Ovary (tissue), 9 donors: Measurements from ENCODE around the gene FRYL. TPM values are rescaled to one million over a fixed set of nuclear protein-coding genes. Genes with fewer than 3 reads are reported as not detected.

Experiments
- DNase-seq, 5 donors: peaks; one replicate each; pipeline ENCODE4 v3.0.0-alpha.2; 2019 to 2020
- H3K27ac ChIP-seq, 2 donors: fragments of 200-600 bp; one replicate each; pipeline versions ENCODE4 v1.5.1 to v1.8.0; 2019 to 2022
- H3K27me3 ChIP-seq: fragments of 200-600 bp; one replicate; pipeline ENCODE4 v1.8.0; 2022
- H3K36me3 ChIP-seq: fragments of 200-600 bp; sonication (generic); one replicate; pipeline ENCODE4 v1.5.1; 2019
- H3K4me1 ChIP-seq: one replicate; pipeline ENCODE4 v1.8.1; 2013; ENCODE audit warnings: mild to moderate bottlenecking, moderate library complexity; ENCODE audit not compliant: insufficient read depth
- H3K4me3 ChIP-seq: fragments of 200-600 bp; sonication (generic); one replicate; pipeline ENCODE4 v1.5.1; 2017
- H3K9me3 ChIP-seq, 2 donors: fragments of 200-600 bp in 1 of 2; sonication (generic) in 1 of 2; one replicate each; pipeline versions ENCODE4 v1.5.1 to v1.8.1; 2013 to 2019; ENCODE audit warnings: mild to moderate bottlenecking in 1 of 2, moderate library complexity in 1 of 2
- CTCF ChIP-seq, 3 donors: fragments of 450-650 bp in 2 of 3; fragments of 200-600 bp in 1 of 3; IDR thresholded peaks; one replicate each; pipeline versions ENCODE4 v1.5.1 to v1.8.0; 2016 to 2022; ENCODE audit warnings: antibody characterized with exemption in 3 of 3, mild to moderate bottlenecking in 1 of 3
- EP300 ChIP-seq: sonication (generic); formaldehyde crosslinking; IDR thresholded peaks from one replicate; pipeline ENCODE4 v1.6.1; 2017; ENCODE audit warnings: antibody characterized with exemption
- POLR2A ChIP-seq: fragments of 450-650 bp; IDR thresholded peaks from one replicate; pipeline ENCODE4 v1.6.1; 2017; ENCODE audit warnings: antibody characterized with exemption, mild to moderate bottlenecking, moderate library complexity
- WGBS, 3 donors: extraction: QIAGEN DNeasy Blood & Tissue Kit in 1 of 3; methylation state at CpG; one replicate each; pipeline versions ENCODE4 v1.1.5 to v1.1.7; 2013 to 2017; 5-methylcytosine and 5-hydroxymethylcytosine counted together
- intact Hi-C, 4 donors: fragments of 100-400 bp; cut with DNase I; formaldehyde crosslinking; loops; one replicate each; pipeline versions ENCODE4 v1.11.0 to v1.15.1; 2022 to 2023
- polyA plus RNA-seq, 2 donors: library from polyadenylated mRNA; stranded (reverse); fragments of 200-250 nt in 1 of 2; fragments of 350-450 nt in 1 of 2; fragmentation: Illumina TruSeq in 1 of 2; extraction: RNeasy Lipid Tissue Mini Kit (QIAGEN cat#74804) in 1 of 2; gene quantifications; one replicate each; pipeline ENCODE4 v1.2.3, GENCODE V29; 2013 to 2014
- total RNA-seq, 7 donors: library from RNA; depleted of rRNA in 2 of 7; stranded (reverse); fragments of >200 nt in 2 of 7; fragmentation: NEBNext Ultra II Directional in 3 of 7; extraction: Animal tissue kit (Norgen Biotek cat#: 25700) in 3 of 7; gene quantifications; one replicate each; pipeline versions ENCODE4 v1.1.0 to v1.2.4, GENCODE V29; 2016 to 2023
- donor health status: DM: no; HTN: no; CAD: no; lungs with moderate emphysema.
- donor health status: DM: no; HTN: no; CAD: no.
- donor health status: Bipolar disorder and iron deficiency.
- donor health status: DM: yes; HTN: yes; CAD: no.
- donor health status: DM: no; HTN: no; CAD: no.
- donor health status: DM: yes; HTN: yes; CAD: no.

The FRYL gene
- total and polyA plus RNA-seq, 9 donors, result 10.7 to 46.0 (median 35.2) TPM

GRCh38 chr4:48654015-48654664 is 125.9 kb downstream of the FRYL start:
- intact Hi-C loops, result no loop called here
- TF ChIP-seq CTCF (IDR thresholded peaks at IDR 0.05) (no peak), EP300 (no peak), POLR2A (no peak)
- WGBS, 3 donors, result 47 to 55% (median 52%) methylated on average over 4 of the region's 4 CpGs

DNA sequence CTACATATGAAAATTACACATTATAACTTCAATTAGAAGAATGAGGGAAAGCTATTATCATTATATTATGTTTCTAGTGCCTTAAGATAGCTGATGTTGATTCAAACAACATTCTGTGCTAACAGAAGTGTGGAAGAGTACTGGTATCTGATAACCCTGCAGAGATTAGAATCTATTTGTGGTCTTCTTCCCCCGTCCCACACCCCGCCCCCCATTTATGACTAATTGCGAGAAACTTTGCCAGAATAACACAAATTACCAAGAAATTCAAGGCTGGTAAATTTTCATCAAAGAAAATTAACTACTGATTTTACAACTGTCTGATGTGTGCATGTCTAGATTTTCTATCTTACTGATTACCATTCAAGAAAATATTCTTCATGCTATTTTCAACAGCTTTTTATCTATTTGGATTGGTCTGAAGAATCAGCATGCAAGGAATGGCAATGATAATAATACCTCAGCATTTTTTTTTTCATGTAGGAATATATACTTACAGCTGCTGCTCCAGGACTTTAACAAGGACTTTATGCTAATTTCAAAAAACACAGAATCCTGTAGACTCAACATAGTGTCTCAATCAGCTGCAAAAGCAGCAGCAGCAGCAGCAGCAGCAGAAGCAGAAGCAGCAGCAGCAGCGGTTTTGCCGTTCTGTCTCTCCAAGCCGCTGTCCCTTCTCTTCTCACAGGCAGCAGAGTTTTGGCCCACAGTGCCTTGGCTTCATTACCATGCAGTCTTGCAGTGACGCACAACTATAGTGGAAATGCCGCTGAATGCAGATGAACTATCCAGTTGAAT is 126.7 kb downstream of the FRYL start:
- no peaks in the 10 kb centered on the region for H3K4me1 ChIP-seq
- TF ChIP-seq POLR2A, result no peak
- TF ChIP-seq CTCF (IDR thresholded peaks at IDR 0.05), result no peak
- no peak for TF ChIP-seq EP300
- DNase-seq, result peak; percentile 29 to 51 (median 47)
- no peak overlapping the region for H3K4me3 ChIP-seq
- no peaks in the 10 kb centered on the region for H3K9me3 ChIP-seq
- H3K27me3 ChIP-seq, result no peaks in the 10 kb centered on the region
- intact Hi-C loops, result no loop called here
- H3K27ac ChIP-seq, result no peak overlapping the region
- 10 to 23% (median 16%) methylated on average over 8 of the region's 8 CpGs for WGBS, 3 donors
- H3K36me3 ChIP-seq, result no peaks in the 10 kb centered on the region

More at GRCh38 chr4:48654015-48654664, 125.9 kb downstream of the FRYL start:
- Histone ChIP-seq H3K9me3 (no peaks in the 10 kb centered on the region), H3K27me3 (no peaks in the 10 kb centered on the region), H3K4me3 (no peak overlapping the region), H3K27ac (no peak overlapping the region), H3K4me1 (no peaks in the 10 kb centered on the region), H3K36me3 (no peaks in the 10 kb centered on the region)
- DNase-seq, result no peak

DNA sequence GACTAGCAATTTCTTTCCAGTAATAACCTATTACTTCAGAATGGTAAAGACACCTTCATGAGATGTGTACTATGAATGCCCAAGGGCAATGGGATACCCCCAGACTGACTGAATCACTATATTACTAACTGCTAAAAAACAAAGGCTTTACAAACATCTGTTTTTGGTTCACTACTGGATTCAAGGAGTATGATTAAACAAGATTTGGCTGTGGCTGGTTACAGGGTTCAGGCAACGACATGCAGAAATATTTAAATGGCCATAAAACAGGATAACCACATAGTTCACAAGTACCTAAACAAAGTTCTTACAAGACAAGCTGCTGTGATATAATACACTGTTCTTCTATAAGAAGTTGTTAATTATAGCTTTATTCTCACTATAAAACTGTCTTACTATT is 128.2 kb downstream of the FRYL start:
- intact Hi-C loops, result no loop called here
- H3K4me3 ChIP-seq, result no peak overlapping the region
- no peak for DNase-seq
- H3K36me3 ChIP-seq, result no peaks in the 10 kb centered on the region
- H3K27ac ChIP-seq, result peak overlapping the region in 1 of 2 donors; percentile 7
- TF ChIP-seq EP300 (no peak), CTCF (IDR thresholded peaks at IDR 0.05) (no peak), POLR2A (no peak)
- WGBS, 3 donors, result 18 to 22% (median 19%) methylated on average over 1 of the region's 1 CpG
- H3K9me3 ChIP-seq, result no peaks in the 10 kb centered on the region
- no peaks in the 10 kb centered on the region for H3K27me3 ChIP-seq
- no peaks in the 10 kb centered on the region for H3K4me1 ChIP-seq

GRCh38 chr4:48649505-48649904 is 130.6 kb downstream of the FRYL start:
- H3K4me1 ChIP-seq, result no peaks in the 10 kb centered on the region
- intact Hi-C loops, result no loop called here
- no peak for TF ChIP-seq POLR2A
- TF ChIP-seq CTCF (IDR thresholded peaks at IDR 0.05), result no peak
- TF ChIP-seq EP300, result no peak
- no peaks in the 10 kb centered on the region for H3K36me3 ChIP-seq
- no peak overlapping the region for H3K4me3 ChIP-seq
- 71 to 80% (median 74%) methylated on average over 3 of the region's 3 CpGs for WGBS, 3 donors
- no peaks in the 10 kb centered on the region for H3K27me3 ChIP-seq
- H3K9me3 ChIP-seq, result no peaks in the 10 kb centered on the region
- DNase-seq, result no peak
- no peak overlapping the region for H3K27ac ChIP-seq
